NCI-H1048 (cell line): ENCODE results near the gene ZSWIM6.

Experiments used
- DNase-seq: peaks from one replicate; lab custom pipeline; 2025; lab: John Stamatoyannopoulos, UW

Gene ZSWIM6

GRCh38 chr5:61332851-61333320 is 828 bp downstream of the ZSWIM6 start:
- no peak for DNase-seq

- no peak for DNase-seq
Measured at GRCh38 chr5:61333321-61333953, 1.4 kb downstream of the ZSWIM6 start.

GRCh38 chr5:61333954-61334867 is 2.2 kb downstream of the ZSWIM6 start:
- DNase-seq: no peak

- DNase-seq: no peak
Measured at GRCh38 chr5:61334868-61335615, 3.0 kb downstream of the ZSWIM6 start.

- no peak for DNase-seq
Measured at GRCh38 chr5:61339764-61340163, 7.7 kb downstream of the ZSWIM6 start.

- no peak for DNase-seq
Measured at GRCh38 chr5:61340775-61341361, 8.8 kb downstream of the ZSWIM6 start.

- DNase-seq: no peak
Measured at GRCh38 chr5:61342071-61342501, 10.0 kb downstream of the ZSWIM6 start.

GRCh38 chr5:61344187-61344944 is 12.3 kb downstream of the ZSWIM6 start:
- no peak for DNase-seq

GRCh38 chr5:61346511-61346910 is 14.5 kb downstream of the ZSWIM6 start:
- no peak for DNase-seq

GRCh38 chr5:61347080-61347479 is 15.0 kb downstream of the ZSWIM6 start:
- no peak for DNase-seq

- DNase-seq: no peak
Measured at GRCh38 chr5:61348447-61348846, 16.4 kb downstream of the ZSWIM6 start.

- no peak for DNase-seq
Measured at GRCh38 chr5:61349935-61350334, 17.9 kb downstream of the ZSWIM6 start.

- no peak for DNase-seq
Measured at GRCh38 chr5:61350535-61350934, 18.5 kb downstream of the ZSWIM6 start.

- DNase-seq: no peak
Measured at GRCh38 chr5:61351733-61352132, 19.7 kb downstream of the ZSWIM6 start.

GRCh38 chr5:61352180-61352579 is 20.1 kb downstream of the ZSWIM6 start:
- no peak for DNase-seq

GRCh38 chr5:61352612-61353156 is 20.6 kb downstream of the ZSWIM6 start:
- DNase-seq: no peak

GRCh38 chr5:61353293-61353692 is 21.2 kb downstream of the ZSWIM6 start:
- DNase-seq: no peak

- no peak for DNase-seq
Measured at GRCh38 chr5:61354199-61354598, 22.1 kb downstream of the ZSWIM6 start.

GRCh38 chr5:61357745-61358144 is 25.7 kb downstream of the ZSWIM6 start:
- DNase-seq: no peak

- no peak for DNase-seq
Measured at GRCh38 chr5:61362796-61363368, 30.8 kb downstream of the ZSWIM6 start.
